ENCODE data around the gene TECPR1.

Gene TECPR1

GRCh38 chr7:98202367-98203195, 49.5 kb downstream of the TECPR1 start:
- Histone ChIP-seq H3K4me1 (ENCODE audit: control insufficient read depth in 1 of 2, insufficient read depth in 2 of 2, low read length in 2 of 2) (peaks cover 18 to 36% of the 10 kb centered on the region in 2 donors), H3K4me3 (ENCODE audit: low read depth in 1 of 2, low read length in 2 of 2) (no peak overlapping the region), H3K27ac (ENCODE audit: low read depth, low read length) (no peak overlapping the region), H3K9ac (ENCODE audit: low read depth in 1 of 2, low read length in 2 of 2) (no peak overlapping the region), H3K27me3 (ENCODE audit: control insufficient read depth in 1 of 2, insufficient read depth in 2 of 2, low read length in 2 of 2) (no peaks in the 10 kb centered on the region), H3K9me3 (ENCODE audit: control insufficient read depth in 1 of 2, low read length in 2 of 2) (no peaks in the 10 kb centered on the region), H3K36me3 (ENCODE audit: control insufficient read depth in 1 of 2, insufficient read depth in 2 of 2, low read length in 2 of 2) (peaks cover 13 to 27% of the 10 kb centered on the region in 2 donors)

GRCh38 chr7:98200364-98200763, 51.7 kb downstream of the TECPR1 start:
- Histone ChIP-seq H3K27me3 (ENCODE audit: control insufficient read depth in 1 of 2, insufficient read depth in 2 of 2, low read length in 2 of 2) (no peaks in the 10 kb centered on the region), H3K9me3 (ENCODE audit: control insufficient read depth in 1 of 2, low read length in 2 of 2) (no peaks in the 10 kb centered on the region), H3K36me3 (ENCODE audit: control insufficient read depth in 1 of 2, insufficient read depth in 2 of 2, low read length in 2 of 2) (peaks cover 3 to 15% of the 10 kb centered on the region in 2 donors), H3K27ac (ENCODE audit: low read depth, low read length) (no peak overlapping the region), H3K4me1 (ENCODE audit: control insufficient read depth in 1 of 2, insufficient read depth in 2 of 2, low read length in 2 of 2) (peaks cover 18 to 33% of the 10 kb centered on the region in 2 donors), H3K4me3 (ENCODE audit: low read depth in 1 of 2, low read length in 2 of 2) (no peak overlapping the region), H3K9ac (ENCODE audit: low read depth in 1 of 2, low read length in 2 of 2) (no peak overlapping the region)

- H3K36me3 ChIP-seq (ENCODE audit: control insufficient read depth in 1 of 2, insufficient read depth in 2 of 2, low read length in 2 of 2) = peaks cover 6 to 19% of the 10 kb centered on the region in 2 donors
- H3K4me1 ChIP-seq (ENCODE audit: control insufficient read depth in 1 of 2, insufficient read depth in 2 of 2, low read length in 2 of 2) = peaks cover 10 to 21% of the 10 kb centered on the region in 2 donors
- H3K27ac ChIP-seq (ENCODE audit: low read depth, low read length) = no peak overlapping the region
- no peaks in the 10 kb centered on the region for H3K9me3 ChIP-seq (ENCODE audit: control insufficient read depth in 1 of 2, low read length in 2 of 2)
- no peak overlapping the region for H3K9ac ChIP-seq (ENCODE audit: low read depth in 1 of 2, low read length in 2 of 2)
- H3K4me3 ChIP-seq (ENCODE audit: low read depth in 1 of 2, low read length in 2 of 2) = no peak overlapping the region
- no peaks in the 10 kb centered on the region for H3K27me3 ChIP-seq (ENCODE audit: control insufficient read depth in 1 of 2, insufficient read depth in 2 of 2, low read length in 2 of 2)
Observed at GRCh38 chr7:98199131-98199530, 52.9 kb downstream of the TECPR1 start.

GRCh38 chr7:98196706-98197605, 55.1 kb downstream of the TECPR1 start:
- H3K36me3 ChIP-seq (ENCODE audit: control insufficient read depth in 1 of 2, insufficient read depth in 2 of 2, low read length in 2 of 2) = peaks cover 27 to 36% of the 10 kb centered on the region in 2 donors
- H3K9ac ChIP-seq (ENCODE audit: low read depth in 1 of 2, low read length in 2 of 2) = no peak overlapping the region
- H3K4me3 ChIP-seq (ENCODE audit: low read depth in 1 of 2, low read length in 2 of 2) = no peak overlapping the region

GRCh38 chr7:98194672-98195457, 57.2 kb downstream of the TECPR1 start:
- Histone ChIP-seq H3K9ac (ENCODE audit: low read depth in 1 of 2, low read length in 2 of 2) (no peak overlapping the region), H3K9me3 (ENCODE audit: control insufficient read depth in 1 of 2, low read length in 2 of 2) (no peaks in the 10 kb centered on the region), H3K36me3 (ENCODE audit: control insufficient read depth in 1 of 2, insufficient read depth in 2 of 2, low read length in 2 of 2) (peaks cover 34 to 48% of the 10 kb centered on the region in 2 donors), H3K4me3 (ENCODE audit: low read depth in 1 of 2, low read length in 2 of 2) (no peak overlapping the region), H3K4me1 (ENCODE audit: control insufficient read depth in 1 of 2, insufficient read depth in 2 of 2, low read length in 2 of 2) (no peaks in the 10 kb centered on the region), H3K27me3 (ENCODE audit: control insufficient read depth in 1 of 2, insufficient read depth in 2 of 2, low read length in 2 of 2) (no peaks in the 10 kb centered on the region), H3K27ac (ENCODE audit: low read depth, low read length) (no peak overlapping the region)

More at GRCh38 chr7:98196706-98197605, 55.1 kb downstream of the TECPR1 start:
- H3K4me1 ChIP-seq (ENCODE audit: control insufficient read depth in 1 of 2, insufficient read depth in 2 of 2, low read length in 2 of 2) = peaks cover 0 to 1% of the 10 kb centered on the region in 2 donors
- H3K9me3 ChIP-seq (ENCODE audit: control insufficient read depth in 1 of 2, low read length in 2 of 2) = no peaks in the 10 kb centered on the region
- no peak overlapping the region for H3K27ac ChIP-seq (ENCODE audit: low read depth, low read length)
- H3K27me3 ChIP-seq (ENCODE audit: control insufficient read depth in 1 of 2, insufficient read depth in 2 of 2, low read length in 2 of 2) = no peaks in the 10 kb centered on the region

- Histone ChIP-seq H3K27me3 (ENCODE audit: control insufficient read depth in 1 of 2, insufficient read depth in 2 of 2, low read length in 2 of 2) (no peaks in the 10 kb centered on the region), H3K36me3 (ENCODE audit: control insufficient read depth in 1 of 2, insufficient read depth in 2 of 2, low read length in 2 of 2) (peaks cover 34 to 55% of the 10 kb centered on the region in 2 donors), H3K9ac (ENCODE audit: low read depth in 1 of 2, low read length in 2 of 2) (no peak overlapping the region), H3K4me1 (ENCODE audit: control insufficient read depth in 1 of 2, insufficient read depth in 2 of 2, low read length in 2 of 2) (no peaks in the 10 kb centered on the region), H3K4me3 (ENCODE audit: low read depth in 1 of 2, low read length in 2 of 2) (no peak overlapping the region), H3K9me3 (ENCODE audit: control insufficient read depth in 1 of 2, low read length in 2 of 2) (no peaks in the 10 kb centered on the region), H3K27ac (ENCODE audit: low read depth, low read length) (no peak overlapping the region)
Observed at GRCh38 chr7:98194186-98194585, 57.8 kb downstream of the TECPR1 start.

- no peak overlapping the region for H3K4me3 ChIP-seq (ENCODE audit: low read depth in 1 of 2, low read length in 2 of 2)
- no peaks in the 10 kb centered on the region for H3K27me3 ChIP-seq (ENCODE audit: control insufficient read depth in 1 of 2, insufficient read depth in 2 of 2, low read length in 2 of 2)
- peaks cover 34 to 60% of the 10 kb centered on the region in 2 donors for H3K36me3 ChIP-seq (ENCODE audit: control insufficient read depth in 1 of 2, insufficient read depth in 2 of 2, low read length in 2 of 2)
- no peak overlapping the region for H3K9ac ChIP-seq (ENCODE audit: low read depth in 1 of 2, low read length in 2 of 2)
- H3K27ac ChIP-seq (ENCODE audit: low read depth, low read length) = no peak overlapping the region
- H3K4me1 ChIP-seq (ENCODE audit: control insufficient read depth in 1 of 2, insufficient read depth in 2 of 2, low read length in 2 of 2) = no peaks in the 10 kb centered on the region
- no peaks in the 10 kb centered on the region for H3K9me3 ChIP-seq (ENCODE audit: control insufficient read depth in 1 of 2, low read length in 2 of 2)
Observed at GRCh38 chr7:98193474-98194180, 58.4 kb downstream of the TECPR1 start.

- no peak overlapping the region for H3K9ac ChIP-seq (ENCODE audit: low read depth in 1 of 2, low read length in 2 of 2)
- no peaks in the 10 kb centered on the region for H3K9me3 ChIP-seq (ENCODE audit: control insufficient read depth in 1 of 2, low read length in 2 of 2)
- H3K4me1 ChIP-seq (ENCODE audit: control insufficient read depth in 1 of 2, insufficient read depth in 2 of 2, low read length in 2 of 2) = no peaks in the 10 kb centered on the region
- no peak overlapping the region for H3K27ac ChIP-seq (ENCODE audit: low read depth, low read length)
- H3K4me3 ChIP-seq (ENCODE audit: low read depth in 1 of 2, low read length in 2 of 2) = no peak overlapping the region
- no peaks in the 10 kb centered on the region for H3K27me3 ChIP-seq (ENCODE audit: control insufficient read depth in 1 of 2, insufficient read depth in 2 of 2, low read length in 2 of 2)
- H3K36me3 ChIP-seq (ENCODE audit: control insufficient read depth in 1 of 2, insufficient read depth in 2 of 2, low read length in 2 of 2) = peaks cover 34 to 61% of the 10 kb centered on the region in 2 donors
Observed at GRCh38 chr7:98192781-98193457, 59.1 kb downstream of the TECPR1 start.

Data from duodenal mucosa (tissue), 2 donors.